ENCODE data around the gene SIN3B.

Gene SIN3B

DNA sequence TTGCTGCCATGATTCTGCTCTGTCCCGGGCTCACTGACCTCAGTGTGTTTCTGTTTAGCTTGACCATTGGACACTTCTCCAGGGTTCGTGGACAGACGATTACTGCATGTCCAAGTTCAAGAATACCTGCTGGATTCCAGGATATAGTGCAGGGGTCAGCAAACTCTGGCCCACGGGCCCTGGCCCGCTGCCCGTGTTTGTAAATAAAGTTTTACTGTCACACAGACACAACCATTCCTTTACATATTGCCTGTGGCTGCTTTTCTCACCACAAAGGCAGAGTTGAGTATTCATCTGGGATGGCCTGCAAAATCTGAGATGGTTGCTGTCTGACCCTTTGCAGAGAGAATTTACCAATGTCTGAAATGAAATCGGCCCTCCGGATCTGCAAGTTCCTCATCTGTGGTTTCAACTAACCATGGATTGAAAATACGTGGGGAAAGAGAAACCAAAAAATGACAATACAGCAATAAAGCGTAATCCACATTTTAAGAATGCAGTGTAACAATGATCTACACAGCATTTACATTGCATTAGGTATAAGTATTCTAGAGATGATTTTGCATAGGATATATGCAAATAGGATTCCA lies 33.7 kb downstream of the SIN3B start:
- TF ChIP-seq, protein P1, sequence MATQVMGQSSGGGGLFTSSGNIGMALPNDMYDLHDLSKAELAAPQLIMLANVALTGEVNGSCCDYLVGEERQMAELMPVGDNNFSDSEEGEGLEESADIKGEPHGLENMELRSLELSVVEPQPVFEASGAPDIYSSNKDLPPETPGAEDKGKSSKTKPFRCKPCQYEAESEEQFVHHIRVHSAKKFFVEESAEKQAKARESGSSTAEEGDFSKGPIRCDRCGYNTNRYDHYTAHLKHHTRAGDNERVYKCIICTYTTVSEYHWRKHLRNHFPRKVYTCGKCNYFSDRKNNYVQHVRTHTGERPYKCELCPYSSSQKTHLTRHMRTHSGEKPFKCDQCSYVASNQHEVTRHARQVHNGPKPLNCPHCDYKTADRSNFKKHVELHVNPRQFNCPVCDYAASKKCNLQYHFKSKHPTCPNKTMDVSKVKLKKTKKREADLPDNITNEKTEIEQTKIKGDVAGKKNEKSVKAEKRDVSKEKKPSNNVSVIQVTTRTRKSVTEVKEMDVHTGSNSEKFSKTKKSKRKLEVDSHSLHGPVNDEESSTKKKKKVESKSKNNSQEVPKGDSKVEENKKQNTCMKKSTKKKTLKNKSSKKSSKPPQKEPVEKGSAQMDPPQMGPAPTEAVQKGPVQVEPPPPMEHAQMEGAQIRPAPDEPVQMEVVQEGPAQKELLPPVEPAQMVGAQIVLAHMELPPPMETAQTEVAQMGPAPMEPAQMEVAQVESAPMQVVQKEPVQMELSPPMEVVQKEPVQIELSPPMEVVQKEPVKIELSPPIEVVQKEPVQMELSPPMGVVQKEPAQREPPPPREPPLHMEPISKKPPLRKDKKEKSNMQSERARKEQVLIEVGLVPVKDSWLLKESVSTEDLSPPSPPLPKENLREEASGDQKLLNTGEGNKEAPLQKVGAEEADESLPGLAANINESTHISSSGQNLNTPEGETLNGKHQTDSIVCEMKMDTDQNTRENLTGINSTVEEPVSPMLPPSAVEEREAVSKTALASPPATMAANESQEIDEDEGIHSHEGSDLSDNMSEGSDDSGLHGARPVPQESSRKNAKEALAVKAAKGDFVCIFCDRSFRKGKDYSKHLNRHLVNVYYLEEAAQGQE (IDR thresholded peaks at IDR 0.05; ENCODE audit: insufficient read depth in 1 of 2, low read depth in 2 of 2, low read length in 2 of 2) = no peak
- no peak for TF ChIP-seq FOXP2 (optimal IDR thresholded peaks at IDR 0.05; ENCODE audit: borderline replicate concordance, extremely low read depth, extremely low read length, insufficient read depth)
- no peak for TF ChIP-seq POLR2AphosphoS5 (IDR thresholded peaks at IDR 0.05; ENCODE audit: low read depth, low read length)
- TF ChIP-seq SIN3A (IDR thresholded peaks at IDR 0.05; ENCODE audit: borderline replicate concordance, insufficient read depth, low read length) = no peak
- TF ChIP-seq TAF1 (IDR thresholded peaks at IDR 0.05; ENCODE audit: borderline replicate concordance, insufficient read depth, low read length) = no peak

DNA sequence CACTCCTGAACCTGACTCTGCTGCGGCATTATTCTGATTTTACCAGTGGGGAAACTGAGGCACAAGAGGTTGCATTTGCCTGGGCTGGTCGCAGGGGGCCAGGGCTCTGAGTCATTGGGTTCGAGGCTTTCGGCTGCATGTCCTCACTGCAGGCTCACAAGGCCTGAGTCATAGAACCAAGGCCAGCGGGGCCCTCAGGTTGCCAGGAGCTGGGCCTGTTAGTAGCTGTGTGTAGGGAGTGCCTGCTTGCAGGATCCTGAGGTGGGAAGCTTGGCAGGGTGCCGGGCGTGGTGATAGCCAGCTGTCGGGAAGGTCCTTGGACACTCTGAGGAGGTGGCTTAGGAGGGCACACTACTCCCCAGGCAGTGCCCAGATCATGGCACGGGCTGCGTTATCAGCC lies 38.0 kb downstream of the SIN3B start:
- no peak for TF ChIP-seq POLR2AphosphoS5 (IDR thresholded peaks at IDR 0.05; ENCODE audit: low read depth, low read length)

DNA sequence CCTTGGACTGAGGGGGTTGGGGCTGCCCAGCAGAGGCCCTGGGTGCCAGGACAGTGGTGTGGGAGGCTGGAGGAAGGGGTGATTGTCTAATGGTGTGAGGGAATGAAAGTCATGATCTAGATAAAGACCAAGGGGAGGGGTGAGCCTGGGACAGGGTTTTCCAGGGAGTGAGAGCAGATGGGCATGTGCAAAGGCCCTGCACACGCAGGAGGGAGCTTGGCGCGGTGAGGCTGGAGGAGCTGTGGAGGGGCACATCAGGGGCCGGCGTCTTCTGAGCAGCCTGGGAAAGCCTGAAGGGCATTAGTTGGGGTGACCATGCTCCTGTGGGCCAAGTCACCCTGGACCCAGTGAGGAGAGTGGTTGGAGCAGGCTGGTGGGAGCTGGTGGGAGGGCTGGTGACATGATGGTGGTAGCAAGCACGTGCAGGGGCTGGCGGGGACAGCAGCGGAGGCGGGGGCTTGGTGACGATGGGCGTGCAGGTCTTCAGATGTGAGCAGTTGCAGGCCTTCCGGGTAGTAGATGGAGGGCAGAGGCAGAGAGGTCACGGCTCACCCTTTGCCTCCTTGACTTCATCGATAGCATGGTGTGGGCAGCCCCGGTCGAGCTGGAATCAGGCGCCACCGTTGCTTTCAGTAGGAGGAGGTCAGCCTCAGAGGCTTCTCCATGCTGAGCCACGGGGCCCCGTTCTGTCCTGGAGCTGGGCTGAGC lies 39.4 kb downstream of the SIN3B start:
- TF ChIP-seq POLR2AphosphoS5 (IDR thresholded peaks at IDR 0.05; ENCODE audit: low read depth, low read length) = no peak
- no peak for TF ChIP-seq TAF1 (IDR thresholded peaks at IDR 0.05; ENCODE audit: borderline replicate concordance, insufficient read depth, low read length)
- no peak for TF ChIP-seq SIN3A (IDR thresholded peaks at IDR 0.05; ENCODE audit: borderline replicate concordance, insufficient read depth, low read length)
- TF ChIP-seq, protein P1 (IDR thresholded peaks at IDR 0.05; ENCODE audit: insufficient read depth in 1 of 2, low read depth in 2 of 2, low read length in 2 of 2) = no peak
- TF ChIP-seq FOXP2 (optimal IDR thresholded peaks at IDR 0.05; ENCODE audit: borderline replicate concordance, extremely low read depth, extremely low read length, insufficient read depth) = no peak

DNA sequence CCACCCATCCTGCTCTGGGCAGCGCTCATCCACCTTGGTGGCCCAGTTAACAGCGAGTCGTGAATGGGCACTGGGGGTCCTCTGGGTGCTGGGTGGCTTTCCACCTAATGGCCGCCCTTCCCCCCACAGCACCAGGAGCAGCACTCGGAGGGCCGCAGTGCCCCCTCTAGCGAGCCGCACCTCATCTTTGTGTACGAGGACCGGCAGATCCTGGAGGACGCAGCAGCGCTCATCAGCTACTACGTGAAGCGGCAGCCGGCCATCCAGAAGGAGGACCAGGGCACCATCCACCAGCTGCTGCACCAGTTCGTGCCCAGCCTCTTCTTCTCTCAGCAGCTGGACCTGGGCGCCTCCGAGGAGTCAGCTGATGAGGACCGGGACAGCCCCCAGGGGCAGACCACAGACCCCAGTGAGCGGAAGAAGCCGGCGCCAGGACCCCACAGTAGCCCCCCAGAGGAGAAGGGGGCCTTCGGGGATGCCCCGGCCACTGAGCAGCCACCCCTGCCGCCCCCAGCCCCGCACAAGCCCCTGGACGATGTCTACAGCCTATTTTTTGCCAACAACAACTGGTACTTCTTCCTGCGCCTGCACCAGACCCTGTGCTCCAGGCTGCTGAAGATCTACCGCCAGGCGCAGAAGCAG lies 40.3 kb downstream of the SIN3B start:
- no peak for TF ChIP-seq POLR2AphosphoS5 (IDR thresholded peaks at IDR 0.05; ENCODE audit: low read depth, low read length)
- no peak for TF ChIP-seq FOXP2 (optimal IDR thresholded peaks at IDR 0.05; ENCODE audit: borderline replicate concordance, extremely low read depth, extremely low read length, insufficient read depth)
- TF ChIP-seq TAF1 (IDR thresholded peaks at IDR 0.05; ENCODE audit: borderline replicate concordance, insufficient read depth, low read length) = no peak
- TF ChIP-seq, protein P1 (IDR thresholded peaks at IDR 0.05; ENCODE audit: insufficient read depth in 1 of 2, low read depth in 2 of 2, low read length in 2 of 2) = no peak
- TF ChIP-seq SIN3A (IDR thresholded peaks at IDR 0.05; ENCODE audit: borderline replicate concordance, insufficient read depth, low read length) = no peak

DNA sequence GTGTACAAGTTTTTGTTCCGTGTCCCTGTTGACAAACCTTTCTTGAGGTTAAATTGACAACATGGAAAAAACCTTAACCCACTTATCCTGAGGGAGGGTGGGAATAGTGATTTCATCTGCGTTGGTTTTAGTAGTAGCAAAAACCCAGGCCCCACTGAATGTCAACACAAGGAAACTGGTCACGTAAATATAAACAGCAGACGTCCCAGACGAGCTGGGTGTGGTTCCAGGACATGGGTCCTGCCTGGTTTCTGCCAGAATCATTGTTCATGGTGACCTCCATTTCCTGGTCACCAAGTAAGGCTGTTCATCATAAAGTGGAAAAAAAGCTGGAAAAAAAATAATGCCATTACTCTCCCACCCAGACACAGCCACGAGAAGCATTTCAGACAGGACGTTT lies 42.7 kb downstream of the SIN3B start:
- no peak for TF ChIP-seq FOXP2 (optimal IDR thresholded peaks at IDR 0.05; ENCODE audit: borderline replicate concordance, extremely low read depth, extremely low read length, insufficient read depth)

DNA sequence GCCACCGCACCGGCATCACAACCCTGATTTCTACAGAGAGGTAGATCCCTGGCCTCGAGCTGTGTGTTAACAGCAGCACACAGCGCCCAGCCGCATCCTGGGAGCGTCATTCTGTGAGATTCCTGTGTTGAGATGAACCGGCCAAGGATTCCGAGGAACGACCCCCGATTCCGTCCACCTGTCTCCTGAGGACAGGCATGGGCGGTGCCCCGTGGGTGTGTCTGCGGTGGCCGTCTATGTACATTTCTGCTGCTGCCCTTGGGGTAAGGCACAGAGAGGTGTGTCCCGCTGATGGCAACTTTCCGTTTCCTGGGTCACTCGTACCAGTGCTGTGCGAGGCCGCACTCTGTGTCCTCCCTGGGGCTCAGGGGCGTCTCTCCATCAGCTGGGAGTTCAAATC lies 43.5 kb downstream of the SIN3B start:
- TF ChIP-seq SIN3A (IDR thresholded peaks at IDR 0.05; ENCODE audit: borderline replicate concordance, insufficient read depth, low read length) (no peak), TAF1 (IDR thresholded peaks at IDR 0.05; ENCODE audit: borderline replicate concordance, insufficient read depth, low read length) (no peak), POLR2AphosphoS5 (IDR thresholded peaks at IDR 0.05; ENCODE audit: low read depth, low read length) (no peak), FOXP2 (optimal IDR thresholded peaks at IDR 0.05; ENCODE audit: borderline replicate concordance, extremely low read depth, extremely low read length, insufficient read depth) (no peak)
- TF ChIP-seq, protein P1 (IDR thresholded peaks at IDR 0.05; ENCODE audit: insufficient read depth in 1 of 2, low read depth in 2 of 2, low read length in 2 of 2) = no peak

All from PFSK-1 (cell line).